ENCODE data around the gene ARHGEF16. TPM values are rescaled to one million over a fixed set of nuclear protein-coding genes. Genes with fewer than 3 reads are reported as not detected.

The ARHGEF16 gene
- total RNA-seq, 1 experiment from 2014 or later = 17.2 TPM

- H3K27ac Mint-ChIP-seq = no peak overlapping the region
- POLR2A ChIA-PET = no interaction called here
- CTCF ChIA-PET = interaction anchor here (1.2 kb wide), 1 partner anchor 41 kb away, joined by 5 read pairs; no protein-coding TSS in a partner anchor
- TF ChIP-seq ZBTB43 (CRISPR knock-in tag; IDR thresholded peaks at IDR 0.05) (no peak), IRF2 (CRISPR knock-in tag; IDR thresholded peaks at IDR 0.05; ENCODE audit: borderline replicate concordance, low read depth) (no peak), CREB1 (CRISPR knock-in tag; IDR thresholded peaks at IDR 0.05) (no peak), MXD4 (CRISPR knock-in tag; IDR thresholded peaks at IDR 0.05; ENCODE audit: borderline replicate concordance) (no peak), ZNF416 (CRISPR knock-in tag; IDR thresholded peaks at IDR 0.05) (no peak), SOX15 (CRISPR knock-in tag; IDR thresholded peaks at IDR 0.05) (no peak), TCF7 (CRISPR knock-in tag; IDR thresholded peaks at IDR 0.05; ENCODE audit: low read depth) (no peak), NR3C1 (CRISPR knock-in tag; conservative IDR thresholded peaks at IDR 0.05; ENCODE audit: low read depth) (no peak), OVOL2 (CRISPR knock-in tag; IDR thresholded peaks at IDR 0.05; ENCODE audit: borderline replicate concordance) (no peak), FOXP1 (CRISPR knock-in tag; IDR thresholded peaks at IDR 0.05; ENCODE audit: borderline replicate concordance) (no peak), JAZF1 (CRISPR knock-in tag; IDR thresholded peaks at IDR 0.05) (no peak), PRRX2 (CRISPR knock-in tag; IDR thresholded peaks at IDR 0.05) (no peak), ARID4B (CRISPR knock-in tag; IDR thresholded peaks at IDR 0.05; ENCODE audit: borderline replicate concordance) (no peak), ZNF138 (CRISPR knock-in tag; conservative IDR thresholded peaks at IDR 0.05) (no peak), ERG (CRISPR knock-in tag; IDR thresholded peaks at IDR 0.05) (no peak), USF2 (CRISPR knock-in tag; IDR thresholded peaks at IDR 0.05) (no peak), ZNF512 (CRISPR knock-in tag; IDR thresholded peaks at IDR 0.05; ENCODE audit: borderline replicate concordance) (no peak), JUN (CRISPR knock-in tag; IDR thresholded peaks at IDR 0.05) (no peak), EMX1 (CRISPR knock-in tag; IDR thresholded peaks at IDR 0.05) (no peak), CREM (CRISPR knock-in tag; IDR thresholded peaks at IDR 0.05) (no peak)
- ATAC-seq (no peak), DNase-seq (ENCODE audit: low spot score) (no peak)
- H3K36me3 Mint-ChIP-seq = no peaks in the 10 kb centered on the region
- H3K9me3 Mint-ChIP-seq = peaks cover 7% of the 10 kb centered on the region; the same call in 1 of the 2 replicates
- H3K27me3 Mint-ChIP-seq (ENCODE audit: low read depth) = no peaks in the 10 kb centered on the region; the same call in 1 of the 2 replicates
- H3K4me3 Mint-ChIP-seq = no peak overlapping the region
- H3K4me1 Mint-ChIP-seq = peaks cover 3% of the 10 kb centered on the region
Observed at GRCh38 chr1:3450202-3450863, 4.1 kb upstream of the ARHGEF16 start.

All from WTC11 (cell line).